Bronchial epithelial cell (primary cell): ENCODE results near the gene COX8C. TPM values are rescaled to one million over a fixed set of nuclear protein-coding genes. Genes with fewer than 3 reads are reported as not detected.

Source experiments
- DNase-seq: peaks from one replicate; pipeline ENCODE4 v3.0.0-alpha.2; 2010; ENCODE audit warnings: low read depth
- FAIRE-seq: peaks from 2 replicates; lab custom pipeline; 2011; peaks lifted over from hg19 to GRCh38; lab: Jason Lieb, UNC
- H3K27me3 ChIP-seq: 2 replicates; pipeline ENCODE4 v1.5.1; 2011; ENCODE audit warnings: low read length; ENCODE audit not compliant: control insufficient read depth, insufficient read depth
- H3K36me3 ChIP-seq: 2 replicates; pipeline ENCODE4 v1.5.1; 2011; ENCODE audit warnings: low read length; ENCODE audit not compliant: control insufficient read depth, insufficient read depth
- H3K4me3 ChIP-seq: 2 replicates; pipeline ENCODE4 v1.5.1; 2011; ENCODE audit warnings: mild to moderate bottlenecking, low read depth, low read length, control low read depth
- CTCF ChIP-seq: IDR thresholded peaks from 2 replicates; pipeline ENCODE4 v1.5.1; 2011; ENCODE audit warnings: mild to moderate bottlenecking, moderate library complexity, low read length, control low read depth, inconsistent platforms; ENCODE audit not compliant: insufficient read depth, severe bottlenecking
- total RNA-seq: library from RNA; depleted of rRNA; stranded (reverse); fragments of >200 nt; gene quantifications from 2 replicates; pipeline ENCODE4 v1.2.1, GENCODE V29; 2014

COX8C gene
- total RNA-seq, 1 donor from 2014 or later = not detected

- no peaks in the 10 kb centered on the region for H3K36me3 ChIP-seq
- FAIRE-seq (no peak), DNase-seq (peak; percentile 80)
- H3K4me3 ChIP-seq = no peak overlapping the region
- H3K27me3 ChIP-seq = no peaks in the 10 kb centered on the region
- TF ChIP-seq CTCF = no peak
Measured at GRCh38 chr14:93330609-93331000, 16.4 kb upstream of the COX8C start.

GRCh38 chr14:93331002-93331727, 15.8 kb upstream of the COX8C start:
- H3K4me3 ChIP-seq = peak overlapping the region; percentile 60
- H3K27me3 ChIP-seq = no peaks in the 10 kb centered on the region
- FAIRE-seq (no peak), DNase-seq (no peak)
- H3K36me3 ChIP-seq = no peaks in the 10 kb centered on the region
- TF ChIP-seq CTCF = no peak

GRCh38 chr14:93331728-93332396, 15.1 kb upstream of the COX8C start:
- no peaks in the 10 kb centered on the region for H3K36me3 ChIP-seq
- peak overlapping the region; percentile 60 for H3K4me3 ChIP-seq
- DNase-seq (peak; percentile 17), FAIRE-seq (no peak)
- no peak for TF ChIP-seq CTCF
- H3K27me3 ChIP-seq = no peaks in the 10 kb centered on the region

GRCh38 chr14:93332397-93332852, 14.6 kb upstream of the COX8C start:
- peak overlapping the region; percentile 60 for H3K4me3 ChIP-seq
- no peak for TF ChIP-seq CTCF
- no peaks in the 10 kb centered on the region for H3K36me3 ChIP-seq
- DNase-seq = peak; percentile 22
- FAIRE-seq = no peak
- H3K27me3 ChIP-seq = no peaks in the 10 kb centered on the region

- no peaks in the 10 kb centered on the region for H3K36me3 ChIP-seq
- TF ChIP-seq CTCF = peak; percentile 32
- H3K4me3 ChIP-seq = peak within 1 kb of the TSS; percentile 60
- no peaks in the 10 kb centered on the region for H3K27me3 ChIP-seq
- FAIRE-seq (no peak), DNase-seq (peak; percentile 81)
Measured at GRCh38 chr14:93332853-93333630, 13.9 kb upstream of the COX8C start, which contains the start of gene BTBD7. Gene BTBD7, minus strand, starts transcription at chr14:93333036. Its CDS starts 36,985 bp downstream, at chr14:93296051.
